ENCODE data around the gene RNF141.

Gene RNF141

GRCh38 chr11:10519630-10520029, 21.4 kb downstream of the RNF141 start:
- DNase-seq (ENCODE audit: low read depth) = no peak
- no peak overlapping the region for H3K4me3 ChIP-seq (ENCODE audit: low read depth, low read length)
- TF ChIP-seq CTCF (IDR thresholded peaks at IDR 0.05; ENCODE audit: insufficient read depth, low read depth, low read length, missing control alignments) = no peak

GRCh38 chr11:10518891-10519290, 22.1 kb downstream of the RNF141 start:
- no peak for TF ChIP-seq CTCF (IDR thresholded peaks at IDR 0.05; ENCODE audit: insufficient read depth, low read depth, low read length, missing control alignments)
- H3K4me3 ChIP-seq (ENCODE audit: low read depth, low read length) = no peak overlapping the region
- DNase-seq (ENCODE audit: low read depth) = no peak

- DNase-seq (ENCODE audit: low read depth) = no peak
Measured at GRCh38 chr11:10518123-10518522, 22.9 kb downstream of the RNF141 start.

GRCh38 chr11:10515418-10515817, 25.6 kb downstream of the RNF141 start:
- TF ChIP-seq CTCF (IDR thresholded peaks at IDR 0.05; ENCODE audit: insufficient read depth, low read depth, low read length, missing control alignments) = no peak
- no peak overlapping the region for H3K4me3 ChIP-seq (ENCODE audit: low read depth, low read length)
- no peak for DNase-seq (ENCODE audit: low read depth)

More at GRCh38 chr11:10518123-10518522, 22.9 kb downstream of the RNF141 start:
- H3K4me3 ChIP-seq (ENCODE audit: low read depth, low read length) = no peak overlapping the region
- TF ChIP-seq CTCF (IDR thresholded peaks at IDR 0.05; ENCODE audit: insufficient read depth, low read depth, low read length, missing control alignments) = no peak

GRCh38 chr11:10514709-10515108, 26.3 kb downstream of the RNF141 start:
- DNase-seq (ENCODE audit: low read depth) = no peak
- H3K4me3 ChIP-seq (ENCODE audit: low read depth, low read length) = no peak overlapping the region
- no peak for TF ChIP-seq CTCF (IDR thresholded peaks at IDR 0.05; ENCODE audit: insufficient read depth, low read depth, low read length, missing control alignments)

- no peak for DNase-seq (ENCODE audit: low read depth)
- no peak overlapping the region for H3K4me3 ChIP-seq (ENCODE audit: low read depth, low read length)
- no peak for TF ChIP-seq CTCF (IDR thresholded peaks at IDR 0.05; ENCODE audit: insufficient read depth, low read depth, low read length, missing control alignments)
Measured at GRCh38 chr11:10514202-10514601, 26.8 kb downstream of the RNF141 start.

GRCh38 chr11:10511181-10511621, 29.8 kb downstream of the RNF141 start:
- no peak overlapping the region for H3K4me3 ChIP-seq (ENCODE audit: low read depth, low read length)
- no peak for TF ChIP-seq CTCF (IDR thresholded peaks at IDR 0.05; ENCODE audit: insufficient read depth, low read depth, low read length, missing control alignments)
- DNase-seq (ENCODE audit: low read depth) = no peak

Data from GM12865 (cell line).